ENCODE results near the gene NIN.

- TF ChIP-seq CTCF (conservative IDR thresholded peaks at IDR 0.05) (no peak), EZH2 (IDR thresholded peaks at IDR 0.05; ENCODE audit: low read depth) (no peak)
Observed at GRCh38 chr14:50822501-50823042, 8.4 kb downstream of the NIN start.
